Stimulated activated CD4-positive, alpha-beta T cell treated with anti-CD3 and anti-CD28 coated beads, Interleukin-4, amount 100 ng/mL, for 24 hours (primary cell): ENCODE measurements around the gene MCEE.

Source experiments
- DNase-seq: peaks from one replicate; pipeline ENCODE4 v3.0.0-alpha.2; 2020

Gene MCEE

GRCh38 chr2:71074893-71075395 is 55.1 kb downstream of the MCEE start:
- DNase-seq = no peak

GRCh38 chr2:71073475-71073874 is 56.6 kb downstream of the MCEE start:
- DNase-seq = no peak

DNA sequence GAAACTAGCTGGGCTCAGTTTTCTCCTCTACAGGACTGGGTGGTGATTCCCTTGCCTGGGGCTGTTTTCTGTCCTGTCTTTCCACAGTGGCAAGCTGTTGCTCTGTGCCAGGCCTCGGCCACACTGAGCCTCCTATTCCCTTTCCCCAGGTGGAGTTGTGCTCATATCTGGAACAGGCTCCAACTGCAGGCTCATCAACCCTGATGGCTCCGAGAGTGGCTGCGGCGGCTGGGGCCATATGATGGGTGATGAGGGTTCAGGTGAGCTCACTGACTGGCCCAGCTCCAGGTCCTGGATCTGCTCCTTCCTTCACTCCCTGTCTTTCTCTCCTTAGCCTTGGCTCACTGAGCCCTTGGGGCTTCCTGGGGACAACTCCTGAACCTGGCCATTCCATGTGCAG is 57.5 kb downstream of the MCEE start:
- no peak for DNase-seq

GRCh38 chr2:71071681-71072398 is 58.2 kb downstream of the MCEE start:
- peak; percentile 66 for DNase-seq

DNA sequence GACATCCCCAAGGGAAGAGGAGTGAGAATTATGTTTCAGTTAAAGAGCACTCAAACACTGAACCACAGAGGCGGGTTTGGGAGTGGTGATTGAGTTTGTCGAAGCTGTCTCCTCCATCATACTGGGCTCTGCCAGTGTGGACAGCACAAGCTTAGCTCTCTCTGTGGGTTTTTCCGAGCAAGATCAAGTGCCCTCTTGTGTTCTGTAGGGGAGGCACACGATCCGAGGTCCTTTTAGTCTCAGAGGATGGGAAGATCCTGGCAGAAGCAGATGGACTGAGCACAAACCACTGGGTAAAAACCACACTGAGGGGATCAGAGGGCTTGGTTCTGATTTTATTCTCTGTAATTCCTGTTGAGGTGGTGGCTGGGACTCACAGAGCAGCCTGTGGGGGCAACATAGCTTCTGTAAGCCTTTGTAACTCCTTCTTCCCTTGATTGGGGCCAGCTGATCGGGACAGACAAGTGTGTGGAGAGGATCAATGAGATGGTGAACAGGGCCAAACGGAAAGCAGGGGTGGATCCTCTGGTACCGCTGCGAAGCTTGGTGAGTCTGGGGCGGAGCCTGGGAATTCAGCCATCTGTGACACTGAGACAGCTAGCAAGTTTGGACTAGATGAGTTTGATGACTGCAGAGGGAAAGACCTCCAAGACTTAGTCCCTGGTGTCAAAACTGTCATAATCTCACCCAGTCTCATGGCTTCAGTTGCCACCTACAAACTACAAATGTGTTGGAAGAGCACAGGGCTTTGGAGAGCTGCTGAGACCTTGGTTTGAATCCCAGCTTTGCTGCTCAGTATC is 59.5 kb downstream of the MCEE start:
- DNase-seq = no peak

- no peak for DNase-seq
Observed at GRCh38 chr2:71069376-71069775, 60.7 kb downstream of the MCEE start.

GRCh38 chr2:71068218-71069035 is 61.6 kb downstream of the MCEE start, which contains the start of gene NAGK:
Gene NAGK (plus strand): TSS chr2:71068648. CDS start chr2:71068684, 36 bp downstream.
- peak; percentile 96 for DNase-seq

GRCh38 chr2:71067567-71068217 is 62.3 kb downstream of the MCEE start:
- DNase-seq = no peak

GRCh38 chr2:71066856-71067255 is 63.2 kb downstream of the MCEE start:
- no peak for DNase-seq

- DNase-seq = no peak
Observed at GRCh38 chr2:71064754-71065621, 65.0 kb downstream of the MCEE start.

GRCh38 chr2:71064110-71064611 is 65.9 kb downstream of the MCEE start:
- no peak for DNase-seq

- no peak for DNase-seq
Observed at GRCh38 chr2:71063216-71063615, 66.8 kb downstream of the MCEE start.

GRCh38 chr2:71060871-71061270 is 69.2 kb downstream of the MCEE start:
- DNase-seq = no peak

DNA sequence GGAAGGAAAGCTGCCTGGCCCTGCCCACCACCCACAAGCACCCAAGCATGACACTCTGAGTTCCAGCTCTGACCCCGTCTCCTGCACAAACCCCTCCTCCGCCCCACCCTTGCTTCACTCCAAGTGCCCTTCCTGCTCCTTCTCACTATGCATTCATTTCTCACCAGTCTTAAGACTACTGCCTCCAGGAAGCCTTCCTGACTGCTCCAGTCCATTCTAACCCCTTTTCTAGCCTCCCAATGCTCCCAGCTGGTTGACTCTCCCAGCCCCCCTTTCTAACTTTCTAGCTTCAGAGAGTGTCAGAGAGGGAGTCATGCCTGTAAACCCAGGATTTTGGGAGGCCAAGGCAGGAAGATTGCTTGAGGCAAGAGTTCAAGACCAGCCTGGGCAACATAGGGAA is 69.8 kb downstream of the MCEE start:
- DNase-seq = no peak
